IMR-90 (cell line): ENCODE results near the gene TP73. TPM values are rescaled to one million over a fixed set of nuclear protein-coding genes. Genes with fewer than 3 reads are reported as not detected.

ENCODE experiments used
- ATAC-seq: fragments of 200-7000 bp; cut with Tn5 transposase; 2 replicates; pipeline ENCODE4 v1.9.1; 2020; ENCODE audit warnings: low read depth, mild to moderate bottlenecking, moderate library complexity
- BruUV-seq: library from RNA; stranded (reverse); fragments of 400-500 nt; replicated peaks from 2 replicates; lab custom pipeline; 2021; lab: Mats Ljungman, UMichigan
- CTCF ChIA-PET: fragments of 300-600 bp; formaldehyde crosslinking; extraction: SDS; loops from one replicate; lab custom pipeline; 2021; ENCODE audit warnings: antibody characterized with exemption; lab: Yijun Ruan, JAX
- POLR2A ChIA-PET: fragments of 300-600 bp; sonication (Branson Sonifier 250); formaldehyde crosslinking; loops from one replicate; lab custom pipeline; 2022; ENCODE audit warnings: antibody characterized with exemption; ENCODE audit not compliant: unreplicated experiment; lab: Charles Lee
- DNase-seq: peaks from one replicate; pipeline ENCODE4 v3.0.0; 2013
- H2AFZ ChIP-seq: replicated peaks from 2 replicates; pipeline ENCODE3; 2013; ENCODE audit warnings: low read length, mild to moderate bottlenecking; ENCODE audit not compliant: poor library complexity
- H2AK5ac ChIP-seq: 2 replicates; pipeline ENCODE4 v1.6.1; 2013; ENCODE audit warnings: low read depth, low read length, inconsistent platforms
- H2AK9ac ChIP-seq: replicated peaks from 2 replicates; pipeline ENCODE3; 2013; ENCODE audit warnings: mild to moderate bottlenecking, low read depth, low read length, moderate library complexity; ENCODE audit not compliant: poor library complexity
- H2BK120ac ChIP-seq: 2 replicates; pipeline ENCODE4 v1.6.1; 2013; ENCODE audit warnings: low read depth, low read length, inconsistent platforms
- H2BK15ac ChIP-seq: 3 replicates; pipeline ENCODE4 v1.6.1; 2013; ENCODE audit warnings: low read depth, low read length, inconsistent platforms
- H2BK20ac ChIP-seq: 2 replicates; pipeline ENCODE4 v1.6.1; 2013; ENCODE audit warnings: low read depth, mild to moderate bottlenecking, inconsistent platforms, low read length, moderate library complexity
- H2BK5ac ChIP-seq: 2 replicates; pipeline ENCODE4 v1.6.1; 2013; ENCODE audit warnings: mild to moderate bottlenecking, low read depth, low read length, inconsistent platforms; ENCODE audit not compliant: poor library complexity, severe bottlenecking
- H3K14ac ChIP-seq: replicated peaks from 2 replicates; pipeline ENCODE4 v1.6.1; 2013; ENCODE audit warnings: low read depth, low read length, inconsistent platforms
- H3K18ac ChIP-seq: 2 replicates; pipeline ENCODE4 v1.6.1; 2013; ENCODE audit warnings: low read depth, low read length, control low read depth
- H3K23ac ChIP-seq: 2 replicates; pipeline ENCODE4 v1.6.1; 2013; ENCODE audit warnings: low read depth, low read length, inconsistent platforms
- H3K27ac ChIP-seq: 2 replicates; pipeline ENCODE4 v1.5.1; 2013; ENCODE audit warnings: mild to moderate bottlenecking, control low read depth, low read length; ENCODE audit not compliant: insufficient read depth
- H3K27me3 ChIP-seq: 2 replicates; pipeline ENCODE4 v1.6.1; 2013; ENCODE audit warnings: low read length; ENCODE audit not compliant: control insufficient read depth, insufficient read depth
- H3K36me3 ChIP-seq: 2 replicates; pipeline ENCODE4 v1.6.1; 2013; ENCODE audit warnings: low read length, mixed read lengths; ENCODE audit not compliant: control insufficient read depth, insufficient read depth
- H3K4ac ChIP-seq: 2 replicates; pipeline ENCODE4 v1.6.1; 2013; ENCODE audit warnings: low read depth, low read length, inconsistent platforms
- H3K4me1 ChIP-seq: 2 replicates; pipeline ENCODE4 v1.6.1; 2013; ENCODE audit warnings: low read length, mixed read lengths; ENCODE audit not compliant: control insufficient read depth, insufficient read depth
- H3K4me2 ChIP-seq: 2 replicates; pipeline ENCODE4 v1.6.1; 2013; ENCODE audit warnings: low read depth, mild to moderate bottlenecking, control low read depth, low read length, moderate library complexity
- H3K4me3 ChIP-seq: 2 replicates; pipeline ENCODE4 v1.5.1; 2013; ENCODE audit warnings: low read depth, mild to moderate bottlenecking, control low read depth, low read length, moderate library complexity; ENCODE audit not compliant: insufficient read depth
- H3K56ac ChIP-seq: 2 replicates; pipeline ENCODE4 v1.6.1; 2013; ENCODE audit warnings: low read length, inconsistent platforms; ENCODE audit not compliant: insufficient read depth; ENCODE audit errors: extremely low read depth
- H3K79me1 ChIP-seq, 2 experiments: 2 replicates each; pipeline ENCODE4 v1.6.1; 2013; ENCODE audit warnings: low read length in 2 of 2, inconsistent platforms in 1 of 2, low read depth in 1 of 2
- H3K9ac ChIP-seq: 2 replicates; pipeline ENCODE4 v1.6.1; 2013; ENCODE audit warnings: low read depth, low read length, control low read depth
- H3K9me1 ChIP-seq: 2 replicates; pipeline ENCODE4 v1.6.1; 2013; ENCODE audit warnings: low read length, inconsistent platforms; ENCODE audit not compliant: insufficient read depth
- H3K9me3 ChIP-seq: 2 replicates; pipeline ENCODE4 v1.6.1; 2013; ENCODE audit warnings: low read length; ENCODE audit not compliant: control insufficient read depth, insufficient read depth
- H4K20me1 ChIP-seq: 2 replicates; pipeline ENCODE4 v1.6.1; 2013; ENCODE audit warnings: low read length, inconsistent platforms; ENCODE audit not compliant: insufficient read depth
- H4K5ac ChIP-seq: 2 replicates; pipeline ENCODE4 v1.6.1; 2013; ENCODE audit warnings: mild to moderate bottlenecking, low read depth, low read length, control low read depth
- H4K8ac ChIP-seq, 2 experiments: 2 replicates each; pipeline ENCODE4 v1.6.1; 2013; ENCODE audit warnings: low read depth in 2 of 2, low read length in 2 of 2, control low read depth in 1 of 2, inconsistent platforms in 1 of 2
- H4K91ac ChIP-seq: 2 replicates; pipeline ENCODE4 v1.6.1; 2013; ENCODE audit warnings: low read depth, low read length, inconsistent platforms; ENCODE audit not compliant: insufficient read depth
- FOS ChIP-seq: fragments of 150-350 bp; IDR thresholded peaks from 2 replicates; pipeline ENCODE4 v1.6.1; 2016; ENCODE audit warnings: low read depth, low read length
- MXI1 ChIP-seq: IDR thresholded peaks from 2 replicates; pipeline ENCODE4 v1.6.1; 2012; ENCODE audit warnings: low read depth, mild to moderate bottlenecking, low read length, moderate library complexity, borderline replicate concordance
- WGBS, 2 experiments: methylation state at CpG; one replicate each; pipeline versions ENCODE4 v1.1.5 to v1.1.7; 2013; ENCODE audit warnings: missing lambda C conversion rate in 2 of 2; ENCODE audit not compliant: insufficient read length in 1 of 2; ENCODE audit errors: extremely low coverage in 2 of 2; 5-methylcytosine and 5-hydroxymethylcytosine counted together
- dilution Hi-C: fragments of 300-500 bp; cut with HindIII; formaldehyde crosslinking; loops from one replicate; pipeline ENCODE4 v1.14.3; 2018; ENCODE audit warnings: low sequenced_read_pairs; ENCODE audit not compliant: unreplicated experiment
- in situ Hi-C: fragments of 300-500 bp; cut with MboI; formaldehyde crosslinking; loops from 3 replicates; pipeline ENCODE4 v1.14.3; 2019; ENCODE audit warnings: low sequenced_read_pairs, inconsistent platforms, mixed read lengths
- intact Hi-C: fragments of 100-400 bp; cut with micrococcal nuclease; formaldehyde crosslinking; loops from 2 replicates; pipeline ENCODE4 v1.10.0; 2022
- polyA plus RNA-seq, 3 experiments: library from polyadenylated mRNA; depleted of rRNA; stranded (reverse); fragments of >200 nt; gene quantifications; 2 replicates each; pipeline ENCODE4 v1.2.3, GENCODE V29; 2012; ENCODE audit warnings: low replicate concordance in 1 of 3
- total RNA-seq: library from RNA; depleted of rRNA; stranded (reverse); fragments of >200 nt; gene quantifications from 2 replicates; pipeline ENCODE4 v1.2.3, GENCODE V29; 2012

TP73 gene
- total and polyA plus RNA-seq, 2 of the 4 experiments (the other 2 are of a cell fraction), result not detected

DNA sequence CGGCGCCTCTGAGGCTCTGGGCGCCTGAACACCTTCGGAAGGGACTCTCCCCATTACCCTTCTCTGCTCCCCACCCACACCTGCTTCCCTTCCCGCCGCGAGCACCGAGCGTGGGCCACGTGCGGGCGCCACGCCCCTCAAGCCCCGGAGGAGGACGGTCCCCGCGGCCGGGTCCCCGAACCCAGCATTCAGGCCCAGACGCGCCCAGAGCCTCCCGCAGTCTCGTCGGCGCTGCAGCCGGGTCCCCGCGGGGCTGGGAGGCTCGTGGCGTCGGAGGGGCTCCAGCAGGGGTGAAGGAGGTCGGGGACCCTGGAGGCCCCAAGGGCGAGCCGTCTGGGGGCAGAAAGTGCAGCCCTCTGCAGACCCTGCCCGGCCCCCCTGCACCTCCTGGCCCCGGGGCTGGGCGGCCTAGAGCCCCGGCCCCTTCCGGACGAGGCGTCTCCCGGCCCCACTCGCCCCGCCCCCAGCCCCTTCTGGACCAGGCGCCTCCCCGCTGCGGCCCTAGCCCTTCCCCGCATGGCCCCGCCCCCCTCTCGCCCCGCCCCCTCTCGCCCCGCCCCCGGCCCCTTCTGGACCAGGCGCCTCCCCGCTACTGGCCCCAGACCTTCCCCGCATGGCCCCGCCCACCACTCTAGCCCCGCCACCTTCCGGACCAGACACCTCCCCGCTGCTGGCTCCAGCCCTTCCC is 119.9 kb downstream of the TP73 start:
- Histone ChIP-seq H3K4me1 (peaks cover 18% of the 10 kb centered on the region), H4K8ac (peak overlapping the region; percentile 23 to 74; a peak in 2 of 4 replicates), H3K36me3 (no peaks in the 10 kb centered on the region), H3K9ac (peak overlapping the region; percentile 73), H3K4me2 (peak overlapping the region; percentile 91), H2BK5ac (no peak overlapping the region), H2AK5ac (no peak overlapping the region), H3K4ac (peak overlapping the region; percentile 35), H2BK20ac (no peak overlapping the region), H4K20me1 (no peaks in the 10 kb centered on the region), H4K5ac (peak overlapping the region; percentile 51; the same call in 1 of the 2 replicates), H2AK9ac (peak overlapping the region; percentile 60), H3K14ac (no peak overlapping the region), H3K9me1 (peaks cover 4% of the 10 kb centered on the region; the same call in 1 of the 2 replicates), H3K79me1 (no peaks in the 10 kb centered on the region), H2AFZ (peak overlapping the region; percentile 97), H2BK120ac (0 out of 2 replicates have a peak overlapping the region, but pooled peaks have one; percentile 8), H3K27me3 (no peaks in the 10 kb centered on the region), H2BK15ac (no peak overlapping the region), H3K4me3 (peak overlapping the region; percentile 82), H3K23ac (peak overlapping the region; percentile 59; the same call in 1 of the 2 replicates), H4K91ac (no peak overlapping the region; the same call in none of the 2 replicates), H3K18ac (peak overlapping the region; percentile 59; the same call in 1 of the 2 replicates), H3K9me3 (no peaks in the 10 kb centered on the region), H3K27ac (no peak overlapping the region; the same call in 1 of the 2 replicates), H3K56ac (no peak overlapping the region)
- WGBS, 2 experiments, result 0% methylated on average over 7 of the region's 61 CpGs; no CpG with 5 or more reads in 1 of the 2 experiments
- CTCF ChIA-PET, result no interaction called here
- in situ Hi-C loops, result no loop called here
- no TSS peak for BruUV-seq
- intact Hi-C loops, result loop anchor here (2.0 kb wide), 1 partner anchor 25 kb away; no protein-coding TSS in a partner anchor
- POLR2A ChIA-PET, result no interaction called here
- dilution Hi-C loops, result no loop called here
- peak; percentile 83 for ATAC-seq
- peak; percentile 62 for DNase-seq
- TF ChIP-seq MXI1 (peak; percentile 89), FOS (no peak)
